Measurements from ENCODE around the gene HIP1R. TPM values are rescaled to one million over a fixed set of nuclear protein-coding genes. Genes with fewer than 3 reads are reported as not detected.

Gene HIP1R
- total and polyA plus RNA-seq, 2 of the 13 experiments (the other 11 are each of a cell fraction or from before 2014, with no cell fraction given): 18.4 to 25.5 TPM

DNA sequence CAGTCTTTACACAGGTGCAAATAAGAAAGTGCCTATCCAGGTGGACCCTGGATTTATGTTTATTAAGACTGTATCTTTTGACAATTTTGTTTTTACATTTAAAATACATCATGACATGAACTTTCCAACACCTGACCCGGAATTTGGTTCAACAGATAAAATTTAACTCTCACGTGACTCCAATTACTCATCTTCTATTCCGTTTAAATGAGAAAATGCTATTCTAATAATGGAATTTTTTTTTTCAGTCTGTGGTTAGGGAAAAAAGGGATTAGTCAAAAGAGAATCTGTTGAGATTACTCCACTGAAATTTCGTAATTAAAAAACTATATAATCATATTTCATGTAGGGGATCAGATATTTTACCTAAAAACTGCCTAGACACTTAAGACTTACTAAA is 49.6 kb downstream of the HIP1R start:
- CTCF ChIA-PET (ENCODE audit: low intra/inter-chr PET ratio, low total read pairs): no interaction called here
- BruUV-seq (replicated peaks): no TSS peak
- DNase-seq (ENCODE audit: low spot score) (no peak), FAIRE-seq (no peak), ATAC-seq (no peak)
- 71% methylated on average over 4 of the region's 4 CpGs for WGBS (ENCODE audit: low lambda C conversion rate)
- Histone ChIP-seq H3K27me3 (ENCODE audit: control insufficient read depth in 1 of 2, insufficient read depth in 2 of 2, low read length in 2 of 2) (no peaks in the 10 kb centered on the region; a peak in 2 of 5 replicates), H3K4me2 (ENCODE audit: low read depth, low read length) (no peak overlapping the region), H3K36me3 (replicated peaks in 1 of 2; ENCODE audit: control insufficient read depth in 1 of 2, insufficient read depth in 2 of 2, low read length in 2 of 2) (no peaks in the 10 kb centered on the region), H2AFZ (ENCODE audit: low read length) (no peak overlapping the region), H3K9me3 (ENCODE audit: low read length) (no peaks in the 10 kb centered on the region), H4K20me1 (ENCODE audit: insufficient read depth, low read length) (peaks cover 3% of the 10 kb centered on the region; the same call in 1 of the 2 replicates), H3K79me2 (ENCODE audit: insufficient read depth, low read length) (peaks cover 77% of the 10 kb centered on the region), H3K27ac (ENCODE audit: extremely low read length, insufficient read depth, low read length) (no peak overlapping the region), H3K4me3 (replicated peaks in 1 of 3; ENCODE audit: insufficient read depth in 1 of 3, low read depth in 2 of 3, low read length in 3 of 3) (0 out of 6 replicates have a peak overlapping the region, but pooled peaks of 1 of the 3 experiments have one; percentile 15), H3K9ac (ENCODE audit: insufficient read depth, low read depth, low read length) (no peak overlapping the region), H3K4me1 (ENCODE audit: insufficient read depth, low read length) (peaks cover 70% of the 10 kb centered on the region)
- POLR2A ChIA-PET: no interaction called here
- in situ Hi-C loops (cut with HindIII; ENCODE audit: extremely low pct_ligation_motif_present, low pct_unique_long_range_greater_than_20kb): no loop called here
- intact Hi-C loops (cut with micrococcal nuclease; ENCODE audit: unreplicated experiment): no loop called here
- TF ChIP-seq ZNF749 (CRISPR knock-in tag; IDR thresholded peaks at IDR 0.05; ENCODE audit: borderline replicate concordance) (no peak), HDAC6 (IDR thresholded peaks at IDR 0.05; ENCODE audit: low read depth, low read length) (no peak), FOXO1 (CRISPR knock-in tag; IDR thresholded peaks at IDR 0.05) (no peak), ZNF230 (CRISPR knock-in tag; IDR thresholded peaks at IDR 0.05) (no peak), ESRRA (CRISPR knock-in tag; IDR thresholded peaks at IDR 0.05; ENCODE audit: low read depth) (no peak), ZBTB10 (CRISPR knock-in tag; IDR thresholded peaks at IDR 0.05; ENCODE audit: borderline replicate concordance) (no peak), NFKB2 (CRISPR knock-in tag; IDR thresholded peaks at IDR 0.05; ENCODE audit: borderline replicate concordance) (no peak), ZNF142 (CRISPR knock-in tag; IDR thresholded peaks at IDR 0.05) (no peak), STAT5B (CRISPR knock-in tag; IDR thresholded peaks at IDR 0.05) (no peak), PTBP1 (IDR thresholded peaks at IDR 0.05; ENCODE audit: low read depth, low read length, poor library complexity, severe bottlenecking) (no peak), HNF4A (CRISPR knock-in tag; IDR thresholded peaks at IDR 0.05) (no peak), ZNF660 (CRISPR knock-in tag; IDR thresholded peaks at IDR 0.05; ENCODE audit: borderline replicate concordance, low read depth) (no peak), JARID2 (CRISPR knock-in tag; IDR thresholded peaks at IDR 0.05; ENCODE audit: insufficient replicate concordance) (no peak), ZNF12 (CRISPR knock-in tag; IDR thresholded peaks at IDR 0.05) (no peak), ZBTB42 (CRISPR knock-in tag; IDR thresholded peaks at IDR 0.05) (no peak), RFXAP (CRISPR knock-in tag; IDR thresholded peaks at IDR 0.05; ENCODE audit: borderline replicate concordance) (no peak), ZSCAN20 (CRISPR knock-in tag; IDR thresholded peaks at IDR 0.05; ENCODE audit: borderline replicate concordance) (no peak), ZBTB8A (CRISPR knock-in tag; IDR thresholded peaks at IDR 0.05; ENCODE audit: borderline replicate concordance, low read depth) (no peak), NBN (conservative IDR thresholded peaks at IDR 0.05) (no peak)

Data from HepG2 (cell line).